ENCODE data around the gene DHCR7.

- TF ChIP-seq CTCF (IDR thresholded peaks at IDR 0.05) (no peak), POLR2A (IDR thresholded peaks at IDR 0.05) (no peak)
These were observed 15.4 kb upstream of the DHCR7 start for GRCh38 chr11:71463331-71464211.

Measured in ovary (tissue), 3 donors.